ENCODE results near the gene CNR2. TPM values are rescaled to one million over a fixed set of nuclear protein-coding genes. Genes with fewer than 3 reads are reported as not detected.

CNR2 gene
- total RNA-seq, 1 donor from 2014 or later = not detected

DNA sequence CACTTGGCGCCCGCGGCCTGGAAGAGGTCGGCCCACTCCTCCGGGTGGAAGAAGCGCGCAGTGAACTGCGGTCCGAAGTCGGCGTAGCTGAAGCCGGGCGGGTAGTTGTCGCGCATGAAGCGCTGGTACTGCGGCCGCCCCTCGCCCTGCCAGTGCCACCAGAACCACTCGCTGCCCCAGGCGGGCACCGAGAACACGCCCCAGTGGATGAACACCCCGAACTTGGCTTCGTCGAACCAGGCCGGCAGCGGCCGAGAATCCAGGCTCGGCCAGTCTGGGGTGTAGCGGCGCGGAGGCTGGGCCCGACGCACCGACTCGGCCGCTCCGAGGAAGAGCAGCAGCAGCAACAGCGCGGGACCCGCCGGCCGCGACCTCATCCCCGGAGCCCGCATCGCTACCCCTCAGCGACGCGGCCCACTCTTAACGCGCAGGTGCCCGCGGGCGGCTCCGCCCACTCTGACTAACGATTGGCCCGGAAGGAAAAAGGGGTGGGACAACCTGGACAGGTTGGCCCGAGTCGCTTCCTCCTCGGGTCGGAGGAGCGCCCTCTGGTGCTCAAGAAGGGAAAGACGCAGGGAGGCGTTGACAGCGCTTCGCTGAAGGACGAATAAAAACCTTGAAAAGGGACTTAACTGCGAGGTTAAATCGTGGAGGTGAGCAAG, 45.1 kb downstream of the CNR2 start, which contains the start of gene FUCA1:
TSS of gene FUCA1 (minus strand) at position 396 of the 662 bp plus-strand sequence. CDS start at position 392, 4 bp downstream.
- Mint-ChIP-seq H3K4me1 (ENCODE audit: low read depth) (peaks cover 6% of the 10 kb centered on the region), H3K27ac (peak within 1 kb of the TSS; percentile 64), H3K4me3 (ENCODE audit: low read depth) (peak within 1 kb of the TSS; percentile 81), H3K36me3 (ENCODE audit: insufficient read depth) (no peaks in the 10 kb centered on the region), H3K27me3 (peaks cover 10% of the 10 kb centered on the region), H3K9me3 (ENCODE audit: low read depth) (no peaks in the 10 kb centered on the region)
- TF ChIP-seq, protein P1, sequence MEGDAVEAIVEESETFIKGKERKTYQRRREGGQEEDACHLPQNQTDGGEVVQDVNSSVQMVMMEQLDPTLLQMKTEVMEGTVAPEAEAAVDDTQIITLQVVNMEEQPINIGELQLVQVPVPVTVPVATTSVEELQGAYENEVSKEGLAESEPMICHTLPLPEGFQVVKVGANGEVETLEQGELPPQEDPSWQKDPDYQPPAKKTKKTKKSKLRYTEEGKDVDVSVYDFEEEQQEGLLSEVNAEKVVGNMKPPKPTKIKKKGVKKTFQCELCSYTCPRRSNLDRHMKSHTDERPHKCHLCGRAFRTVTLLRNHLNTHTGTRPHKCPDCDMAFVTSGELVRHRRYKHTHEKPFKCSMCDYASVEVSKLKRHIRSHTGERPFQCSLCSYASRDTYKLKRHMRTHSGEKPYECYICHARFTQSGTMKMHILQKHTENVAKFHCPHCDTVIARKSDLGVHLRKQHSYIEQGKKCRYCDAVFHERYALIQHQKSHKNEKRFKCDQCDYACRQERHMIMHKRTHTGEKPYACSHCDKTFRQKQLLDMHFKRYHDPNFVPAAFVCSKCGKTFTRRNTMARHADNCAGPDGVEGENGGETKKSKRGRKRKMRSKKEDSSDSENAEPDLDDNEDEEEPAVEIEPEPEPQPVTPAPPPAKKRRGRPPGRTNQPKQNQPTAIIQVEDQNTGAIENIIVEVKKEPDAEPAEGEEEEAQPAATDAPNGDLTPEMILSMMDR (IDR thresholded peaks at IDR 0.05; ENCODE audit: unreplicated experiment) = peak; percentile 98
- DNase-seq (ENCODE audit: low spot score, unreplicated experiment) = peak; percentile 92

DNA sequence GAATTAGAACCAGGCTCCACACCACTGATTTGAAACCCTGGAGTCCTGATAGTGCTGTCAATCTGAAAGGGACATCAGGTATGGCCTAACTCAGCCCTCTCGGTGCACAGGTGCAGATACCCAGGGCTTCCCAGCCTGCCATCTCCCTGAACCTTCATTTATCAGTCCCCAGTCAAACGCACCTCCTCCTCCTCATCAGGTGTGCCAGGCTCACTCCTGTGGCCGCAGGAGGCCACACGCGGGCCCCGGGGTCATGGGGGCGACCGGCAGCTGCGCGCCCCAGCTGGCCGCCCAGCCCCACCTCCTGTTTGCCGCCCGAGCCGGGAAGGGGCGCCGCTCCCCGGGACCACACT, 45.6 kb downstream of the CNR2 start:
- Mint-ChIP-seq H3K4me3 (ENCODE audit: low read depth) (peak overlapping the region; percentile 81), H3K9me3 (ENCODE audit: low read depth) (no peaks in the 10 kb centered on the region), H3K4me1 (ENCODE audit: low read depth) (peaks cover 6% of the 10 kb centered on the region), H3K27me3 (peaks cover 10% of the 10 kb centered on the region), H3K36me3 (ENCODE audit: insufficient read depth) (no peaks in the 10 kb centered on the region), H3K27ac (no peak overlapping the region)
- DNase-seq (ENCODE audit: low spot score, unreplicated experiment) = no peak
- TF ChIP-seq, protein P1 (IDR thresholded peaks at IDR 0.05; ENCODE audit: unreplicated experiment) = no peak

DNA sequence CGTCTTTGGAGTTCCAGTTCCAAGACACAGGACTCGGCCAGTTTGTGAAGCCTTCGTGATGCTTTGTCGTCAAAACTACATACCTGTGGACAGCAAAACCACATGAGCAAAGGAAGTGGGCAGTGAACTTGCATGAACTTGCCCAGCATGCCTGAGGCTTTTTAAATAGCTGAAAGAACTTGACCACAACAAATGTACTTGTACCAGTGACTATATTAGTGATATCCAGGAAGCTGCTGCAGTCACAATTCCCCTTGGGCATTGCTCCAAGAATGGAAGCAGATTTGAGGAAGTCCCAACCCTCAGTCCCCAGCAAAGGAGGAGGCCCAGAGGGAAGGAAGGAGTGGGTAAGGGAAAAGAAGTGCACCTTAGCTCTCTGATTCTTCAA, 47.6 kb downstream of the CNR2 start:
- H3K36me3 Mint-ChIP-seq (ENCODE audit: insufficient read depth) = peaks cover 3% of the 10 kb centered on the region
- H3K9me3 Mint-ChIP-seq (ENCODE audit: low read depth) = no peaks in the 10 kb centered on the region
- TF ChIP-seq, protein P1 (IDR thresholded peaks at IDR 0.05; ENCODE audit: unreplicated experiment) = no peak
- no peak overlapping the region for H3K27ac Mint-ChIP-seq
- H3K27me3 Mint-ChIP-seq = peaks cover 10% of the 10 kb centered on the region
- H3K4me1 Mint-ChIP-seq (ENCODE audit: low read depth) = peaks cover 6% of the 10 kb centered on the region
- H3K4me3 Mint-ChIP-seq (ENCODE audit: low read depth) = no peak overlapping the region
- no peak for DNase-seq (ENCODE audit: low spot score, unreplicated experiment)

DNA sequence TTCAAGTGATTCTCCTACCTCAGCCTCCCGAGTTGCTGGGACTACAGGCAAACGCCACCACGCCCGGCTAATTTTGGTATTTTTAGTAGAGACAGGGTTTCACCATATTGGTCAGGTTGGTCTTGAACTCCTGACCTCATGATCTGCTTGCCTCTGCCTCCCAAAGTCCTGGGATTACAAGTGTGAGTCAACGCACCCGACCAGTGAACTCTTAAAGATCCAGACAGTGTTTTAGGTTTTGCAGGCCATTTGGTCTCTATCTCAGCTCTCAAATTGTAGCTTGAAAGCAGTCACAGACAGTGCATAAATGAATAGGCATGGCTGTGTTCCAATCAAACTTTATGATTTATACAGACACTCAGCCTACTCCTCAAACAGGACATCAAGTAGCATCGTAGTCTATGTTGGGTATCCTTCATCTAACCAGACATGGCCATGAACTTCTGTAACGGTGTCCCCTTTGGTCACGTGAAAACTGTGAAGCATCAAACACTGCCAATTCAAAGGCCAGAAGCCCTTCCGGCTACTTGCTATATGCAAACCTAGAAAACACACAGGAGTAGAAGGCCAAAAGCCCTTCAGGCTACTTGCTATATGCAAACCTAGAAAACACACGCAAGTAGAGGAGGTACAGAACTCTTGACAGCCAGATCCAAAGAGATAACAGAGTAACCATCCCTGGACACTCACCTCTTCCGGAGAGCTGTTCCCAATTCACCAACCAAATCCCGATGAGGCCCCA, 48.2 kb downstream of the CNR2 start:
- TF ChIP-seq, protein P1 (IDR thresholded peaks at IDR 0.05; ENCODE audit: unreplicated experiment) = no peak
- H3K27me3 Mint-ChIP-seq = peaks cover 10% of the 10 kb centered on the region
- H3K4me1 Mint-ChIP-seq (ENCODE audit: low read depth) = peaks cover 6% of the 10 kb centered on the region
- peaks cover 4% of the 10 kb centered on the region for H3K36me3 Mint-ChIP-seq (ENCODE audit: insufficient read depth)
- H3K4me3 Mint-ChIP-seq (ENCODE audit: low read depth) = no peak overlapping the region
- DNase-seq (ENCODE audit: low spot score, unreplicated experiment) = no peak
- H3K9me3 Mint-ChIP-seq (ENCODE audit: low read depth) = no peaks in the 10 kb centered on the region
- no peak overlapping the region for H3K27ac Mint-ChIP-seq

DNA sequence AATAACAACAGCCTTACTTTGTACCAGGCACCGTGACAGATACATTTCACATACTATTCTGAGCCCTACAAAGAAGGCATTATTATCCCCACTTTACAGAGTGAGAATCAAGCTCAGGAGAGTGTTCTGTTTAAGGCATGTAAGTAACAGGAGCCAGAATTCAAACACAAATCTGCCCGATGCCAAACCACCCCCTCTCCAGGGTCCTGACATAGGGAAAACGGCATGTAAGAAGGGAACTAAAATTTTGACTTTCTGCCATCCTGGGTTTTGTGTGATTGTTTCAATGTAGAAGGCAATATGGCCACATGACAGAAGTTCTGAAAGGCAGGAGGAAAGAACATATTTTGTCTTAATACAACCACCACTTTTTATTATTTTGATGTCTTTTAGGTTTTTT, 50.5 kb downstream of the CNR2 start:
- no peaks in the 10 kb centered on the region for H3K9me3 Mint-ChIP-seq (ENCODE audit: low read depth)
- no peak overlapping the region for H3K4me3 Mint-ChIP-seq (ENCODE audit: low read depth)
- no peak for DNase-seq (ENCODE audit: low spot score, unreplicated experiment)
- H3K4me1 Mint-ChIP-seq (ENCODE audit: low read depth) = peaks cover 6% of the 10 kb centered on the region
- H3K27ac Mint-ChIP-seq = no peak overlapping the region
- peaks cover 7% of the 10 kb centered on the region for H3K36me3 Mint-ChIP-seq (ENCODE audit: insufficient read depth)
- TF ChIP-seq, protein P1 (IDR thresholded peaks at IDR 0.05; ENCODE audit: unreplicated experiment) = no peak
- H3K27me3 Mint-ChIP-seq = no peaks in the 10 kb centered on the region

All from progenitor cell of endocrine pancreas (in vitro differentiated cells).